ENCODE data around the gene MOB3A.

GRCh38 chr19:2064395-2064787, 31.7 kb downstream of the MOB3A start:
- TF ChIP-seq CTCF (IDR thresholded peaks at IDR 0.05; ENCODE audit: low read depth, low read length) (no peak), MYC (IDR thresholded peaks at IDR 0.05; ENCODE audit: low read depth, low read length) (no peak), POLR2A (IDR thresholded peaks at IDR 0.05; ENCODE audit: extremely low read depth, insufficient read length) (no peak), MAX (IDR thresholded peaks at IDR 0.05; ENCODE audit: low read depth, low read length) (no peak)

All from NB4 (cell line).